ENCODE measurements around the gene STX17.

STX17 gene

GRCh38 chr9:100014846-100015245 lies 108.4 kb downstream of the STX17 start:
- Histone ChIP-seq H3K4me3 (ENCODE audit: low read depth, low read length) (no peak overlapping the region), H3K27ac (no peak overlapping the region), H3K9me3 (ENCODE audit: severe bottlenecking) (peaks cover 3% of the 10 kb centered on the region), H3K27me3 (ENCODE audit: insufficient read depth, low read depth, severe bottlenecking) (no peaks in the 10 kb centered on the region), H3K36me3 (peaks cover 8% of the 10 kb centered on the region)
- DNase-seq = no peak
- TF ChIP-seq CTCF (IDR thresholded peaks at IDR 0.05; ENCODE audit: low read depth, low read length) = no peak

- H3K36me3 ChIP-seq = peaks cover 13% of the 10 kb centered on the region
- peaks cover 5% of the 10 kb centered on the region for H3K9me3 ChIP-seq (ENCODE audit: severe bottlenecking)
- TF ChIP-seq CTCF (IDR thresholded peaks at IDR 0.05; ENCODE audit: low read depth, low read length) = no peak
- no peak overlapping the region for H3K4me3 ChIP-seq (ENCODE audit: low read depth, low read length)
- H3K27ac ChIP-seq = no peak overlapping the region
- H3K27me3 ChIP-seq (ENCODE audit: insufficient read depth, low read depth, severe bottlenecking) = no peaks in the 10 kb centered on the region
- no peak for DNase-seq
Measured at GRCh38 chr9:100019541-100019940, 113.1 kb downstream of the STX17 start.
